ENCODE measurements around the gene CSPG4. TPM values are rescaled to one million over a fixed set of nuclear protein-coding genes. Genes with fewer than 3 reads are reported as not detected.

CSPG4 gene
- total and polyA plus RNA-seq, 2 of the 13 experiments (the other 11 are each of a cell fraction or from before 2014, with no cell fraction given): 0.01 to 0.04 TPM

- 92% methylated on average over 10 of the region's 18 CpGs for WGBS (ENCODE audit: low lambda C conversion rate)
- Histone ChIP-seq H3K79me2 (ENCODE audit: insufficient read depth, low read length) (peaks cover 69% of the 10 kb centered on the region), H3K27ac (ENCODE audit: extremely low read length, insufficient read depth, low read length) (no peak overlapping the region), H3K27me3 (ENCODE audit: control insufficient read depth in 1 of 2, insufficient read depth in 2 of 2, low read length in 2 of 2) (no peaks in the 10 kb centered on the region; a peak in 1 of 5 replicates), H3K9ac (ENCODE audit: insufficient read depth, low read depth, low read length) (peak overlapping the region; percentile 89; the same call in 1 of the 2 replicates), H3K36me3 (replicated peaks in 1 of 2; ENCODE audit: control insufficient read depth in 1 of 2, insufficient read depth in 2 of 2, low read length in 2 of 2) (peaks cover 0 to 1% of the 10 kb centered on the region in 2 experiments; a peak in 2 of 5 replicates), H3K4me3 (replicated peaks in 1 of 3; ENCODE audit: insufficient read depth in 1 of 3, low read depth in 2 of 3, low read length in 3 of 3) (peak overlapping the region; percentile 21 to 96 (median 33); a peak in 5 of 6 replicates), H3K4me2 (ENCODE audit: low read depth, low read length) (peak overlapping the region; percentile 97), H4K20me1 (ENCODE audit: insufficient read depth, low read length) (peaks cover 17% of the 10 kb centered on the region), H3K4me1 (ENCODE audit: insufficient read depth, low read length) (peaks cover 72% of the 10 kb centered on the region), H3K9me3 (ENCODE audit: low read length) (no peaks in the 10 kb centered on the region), H2AFZ (ENCODE audit: low read length) (no peak overlapping the region)
- intact Hi-C loops (cut with micrococcal nuclease; ENCODE audit: unreplicated experiment) (loop anchor here (2.0 kb wide), 1 partner anchor 33 kb away; no protein-coding TSS in a partner anchor), in situ Hi-C loops (cut with HindIII; ENCODE audit: extremely low pct_ligation_motif_present, low pct_unique_long_range_greater_than_20kb) (loop anchor here (5.0 to 10.0 kb wide), 2 partner anchors 32 to 285 kb away; partner anchors contain the start of gene MAN2C1)
- ChIA-PET POLR2A (interaction anchor here (1.1 to 5.3 kb wide), 3 partner anchors 11 to 196 kb away, joined by 3 to 47 read pairs (median 8); partner anchors contain the start of gene IMP3), CTCF (ENCODE audit: low intra/inter-chr PET ratio, low total read pairs) (no interaction called here)
- TF ChIP-seq PPARG (CRISPR knock-in tag; conservative IDR thresholded peaks at IDR 0.05): no peak
- 0 out of 2 replicates have a peak, but pooled peaks have one; percentile 14 for TF ChIP-seq ZNF501 (CRISPR knock-in tag; IDR thresholded peaks at IDR 0.05)
- peak; percentile 99 for TF ChIP-seq ZBTB38 (CRISPR knock-in tag; IDR thresholded peaks at IDR 0.05)
- peak; percentile 70 for TF ChIP-seq PRPF4 (IDR thresholded peaks at IDR 0.05; ENCODE audit: low read depth, low read length, poor library complexity, severe bottlenecking)
- DNase-seq (ENCODE audit: low spot score) (no peak), ATAC-seq (no peak), FAIRE-seq (no peak)
- BruUV-seq (replicated peaks): no TSS peak
Observed at GRCh38 chr15:75649848-75650247, 62.8 kb downstream of the CSPG4 start.

GRCh38 chr15:75649045-75649761 lies 63.4 kb downstream of the CSPG4 start:
- no peak for ATAC-seq
- 71% methylated on average over 12 of the region's 19 CpGs for WGBS (ENCODE audit: low lambda C conversion rate)
- H3K9ac ChIP-seq (ENCODE audit: insufficient read depth, low read depth, low read length): peak overlapping the region; percentile 89
- H3K4me2 ChIP-seq (ENCODE audit: low read depth, low read length): peak overlapping the region; percentile 97
- H3K27ac ChIP-seq (ENCODE audit: extremely low read length, insufficient read depth, low read length): peak overlapping the region; percentile 98
- CTCF ChIA-PET (ENCODE audit: low intra/inter-chr PET ratio, low total read pairs): no interaction called here
- peak overlapping the region; percentile 83 to 96 (median 93) for H3K4me3 ChIP-seq (replicated peaks in 1 of 3; ENCODE audit: insufficient read depth in 1 of 3, low read depth in 2 of 3, low read length in 3 of 3)
- in situ Hi-C loops (cut with HindIII; ENCODE audit: extremely low pct_ligation_motif_present, low pct_unique_long_range_greater_than_20kb): loop anchor here (5.0 to 10.0 kb wide), 2 partner anchors 33 to 284 kb away; partner anchors contain the start of gene MAN2C1
- H3K27me3 ChIP-seq (ENCODE audit: control insufficient read depth in 1 of 2, insufficient read depth in 2 of 2, low read length in 2 of 2): peaks cover 0 to 2% of the 10 kb centered on the region in 2 experiments; a peak in 1 of 5 replicates
- H3K9me3 ChIP-seq (ENCODE audit: low read length): no peaks in the 10 kb centered on the region
- peaks cover 63% of the 10 kb centered on the region for H3K79me2 ChIP-seq (ENCODE audit: insufficient read depth, low read length)
- no peak for FAIRE-seq
- H4K20me1 ChIP-seq (ENCODE audit: insufficient read depth, low read length): peaks cover 13% of the 10 kb centered on the region
- H3K36me3 ChIP-seq (replicated peaks in 1 of 2; ENCODE audit: control insufficient read depth in 1 of 2, insufficient read depth in 2 of 2, low read length in 2 of 2): peaks cover 0 to 1% of the 10 kb centered on the region in 2 experiments; a peak in 2 of 5 replicates
- no peak for DNase-seq (ENCODE audit: low spot score)
- intact Hi-C loops (cut with micrococcal nuclease; ENCODE audit: unreplicated experiment): loop anchor here (2.0 kb wide), 1 partner anchor 34 kb away; no protein-coding TSS in a partner anchor
- H3K4me1 ChIP-seq (ENCODE audit: insufficient read depth, low read length): peaks cover 66% of the 10 kb centered on the region
- no peak overlapping the region for H2AFZ ChIP-seq (ENCODE audit: low read length)
- POLR2A ChIA-PET: interaction anchor here (1.1 to 5.3 kb wide), 3 partner anchors 10 to 195 kb away, joined by 3 to 47 read pairs (median 8); partner anchors contain the start of gene IMP3
- BruUV-seq (replicated peaks): no TSS peak
- TF ChIP-seq ZNF607 (CRISPR knock-in tag; IDR thresholded peaks at IDR 0.05; ENCODE audit: borderline replicate concordance) (0 out of 2 replicates have a peak, but pooled peaks have one; percentile 5), TOE1 (CRISPR knock-in tag; IDR thresholded peaks at IDR 0.05) (no peak), TIGD3 (CRISPR knock-in tag; IDR thresholded peaks at IDR 0.05; ENCODE audit: borderline replicate concordance) (no peak), ZNF329 (CRISPR knock-in tag; IDR thresholded peaks at IDR 0.05; ENCODE audit: low read depth) (no peak), ZNF263 (CRISPR knock-in tag; IDR thresholded peaks at IDR 0.05) (peak; percentile 52; the same call in 1 of the 2 replicates), HNRNPL (IDR thresholded peaks at IDR 0.05; ENCODE audit: low read depth, low read length) (0 out of 2 replicates have a peak, but pooled peaks have one; percentile 22), ZNF143 (CRISPR knock-in tag; IDR thresholded peaks at IDR 0.05) (no peak), SAP130 (CRISPR knock-in tag; IDR thresholded peaks at IDR 0.05; ENCODE audit: low read depth) (0 out of 2 replicates have a peak, but pooled peaks have one; percentile 5), MXD4 (CRISPR knock-in tag; IDR thresholded peaks at IDR 0.05) (no peak), CENPBD1 (CRISPR knock-in tag; IDR thresholded peaks at IDR 0.05; ENCODE audit: borderline replicate concordance, low read depth) (no peak), SALL1 (CRISPR knock-in tag; IDR thresholded peaks at IDR 0.05) (0 out of 2 replicates have a peak, but pooled peaks have one; percentile 16)

Data from HepG2 (cell line).